ENCODE data around the gene MTMR6.

Gene MTMR6

DNA sequence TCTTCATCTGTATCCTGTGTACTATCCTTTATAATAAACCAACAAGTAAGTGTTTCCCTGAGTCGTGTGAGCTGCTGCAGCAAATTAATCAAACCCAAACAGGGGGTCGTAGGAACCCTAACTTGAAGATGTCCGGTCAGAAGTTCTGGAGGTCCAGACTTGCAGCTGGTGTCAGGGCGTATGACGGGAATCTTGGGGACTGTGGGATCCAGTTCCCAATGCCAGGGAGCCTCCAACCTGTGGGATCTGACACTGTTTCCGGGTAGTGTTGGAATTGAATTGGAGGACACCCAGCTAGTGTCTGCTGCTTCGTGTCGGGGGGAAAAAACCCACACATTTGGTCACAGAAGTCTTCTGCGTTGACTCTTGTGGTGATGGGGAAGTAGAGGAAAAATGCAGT, 63.1 kb downstream of the MTMR6 start:
- DNase-seq (ENCODE audit: low read depth): no peak
- H3K4me3 ChIP-seq (ENCODE audit: low read length): no peak overlapping the region
- TF ChIP-seq CTCF (conservative IDR thresholded peaks at IDR 0.05; ENCODE audit: low read depth, low read length): no peak

DNA sequence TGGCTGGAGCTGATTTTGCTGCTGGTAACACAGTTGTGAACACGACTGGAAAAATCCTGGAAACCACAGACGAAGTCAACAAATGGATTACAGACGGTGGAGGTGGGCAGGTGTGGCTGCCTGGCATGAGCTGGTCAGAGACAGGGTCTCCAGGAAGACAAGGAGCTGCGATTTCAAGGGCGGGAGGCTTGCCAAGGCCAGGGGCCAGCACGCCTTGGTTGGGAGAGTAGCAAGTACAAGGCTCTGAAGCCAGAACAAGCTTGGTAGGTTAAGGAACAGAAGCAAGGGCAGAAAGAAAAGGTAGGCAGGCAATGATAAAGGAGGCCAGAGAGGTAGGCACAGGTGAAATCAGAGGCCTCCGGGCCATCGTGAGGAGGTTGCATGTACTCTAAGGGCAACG, 64.5 kb downstream of the MTMR6 start:
- no peak for DNase-seq (ENCODE audit: low read depth)
- no peak overlapping the region for H3K4me3 ChIP-seq (ENCODE audit: low read length)
- TF ChIP-seq CTCF (conservative IDR thresholded peaks at IDR 0.05; ENCODE audit: low read depth, low read length): no peak

- TF ChIP-seq CTCF (conservative IDR thresholded peaks at IDR 0.05; ENCODE audit: low read depth, low read length): no peak
- DNase-seq (ENCODE audit: low read depth): no peak
- no peak overlapping the region for H3K4me3 ChIP-seq (ENCODE audit: low read length)
Observed at GRCh38 chr13:25218019-25218418, 69.3 kb downstream of the MTMR6 start.

DNA sequence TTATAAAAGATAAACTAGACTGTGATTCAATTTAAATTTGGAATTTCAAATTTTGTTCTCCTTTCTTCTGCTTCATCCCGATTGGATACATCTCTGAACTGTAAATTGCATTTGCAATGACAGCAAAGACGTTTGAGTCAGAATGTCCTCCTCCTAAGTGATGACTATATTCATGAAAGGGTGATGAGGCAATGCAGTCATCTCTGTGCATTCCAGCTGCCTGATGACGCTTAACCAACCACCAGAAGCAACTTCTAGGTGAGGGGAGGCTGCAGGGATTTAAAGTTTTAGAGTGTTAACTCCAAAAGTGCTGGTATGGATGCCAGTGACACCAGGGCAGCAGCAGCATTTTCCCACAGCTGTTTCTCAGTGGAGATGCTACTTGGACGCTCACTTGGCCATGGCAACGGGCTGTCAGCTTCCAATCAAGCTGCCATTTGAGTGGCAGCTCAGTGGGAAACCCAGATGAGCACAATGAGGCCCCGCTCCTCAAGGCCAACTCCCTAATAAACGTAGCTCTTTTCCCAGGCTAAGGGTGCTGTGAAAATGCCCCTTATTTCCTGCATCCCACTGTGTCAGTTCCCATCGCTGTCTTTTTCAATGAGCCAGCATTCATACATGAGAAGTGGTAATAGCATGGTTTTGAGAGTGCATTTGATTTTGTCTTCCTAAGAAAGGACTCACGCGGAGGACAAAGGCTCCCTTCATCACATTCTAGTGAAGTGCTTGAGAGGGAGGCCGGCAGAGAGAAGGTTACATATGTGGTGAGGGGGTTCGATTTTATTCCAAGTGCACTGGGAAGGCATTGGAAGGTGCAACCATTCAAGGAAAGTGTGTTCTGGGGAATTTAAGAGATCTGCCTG, 70.0 kb downstream of the MTMR6 start:
- no peak for TF ChIP-seq CTCF (conservative IDR thresholded peaks at IDR 0.05; ENCODE audit: low read depth, low read length)
- no peak overlapping the region for H3K4me3 ChIP-seq (ENCODE audit: low read length)
- DNase-seq (ENCODE audit: low read depth): no peak

- no peak overlapping the region for H3K4me3 ChIP-seq (ENCODE audit: low read length)
- DNase-seq (ENCODE audit: low read depth): no peak
- TF ChIP-seq CTCF (conservative IDR thresholded peaks at IDR 0.05; ENCODE audit: low read depth, low read length): no peak
Observed at GRCh38 chr13:25215253-25215575, 72.1 kb downstream of the MTMR6 start.

DNA sequence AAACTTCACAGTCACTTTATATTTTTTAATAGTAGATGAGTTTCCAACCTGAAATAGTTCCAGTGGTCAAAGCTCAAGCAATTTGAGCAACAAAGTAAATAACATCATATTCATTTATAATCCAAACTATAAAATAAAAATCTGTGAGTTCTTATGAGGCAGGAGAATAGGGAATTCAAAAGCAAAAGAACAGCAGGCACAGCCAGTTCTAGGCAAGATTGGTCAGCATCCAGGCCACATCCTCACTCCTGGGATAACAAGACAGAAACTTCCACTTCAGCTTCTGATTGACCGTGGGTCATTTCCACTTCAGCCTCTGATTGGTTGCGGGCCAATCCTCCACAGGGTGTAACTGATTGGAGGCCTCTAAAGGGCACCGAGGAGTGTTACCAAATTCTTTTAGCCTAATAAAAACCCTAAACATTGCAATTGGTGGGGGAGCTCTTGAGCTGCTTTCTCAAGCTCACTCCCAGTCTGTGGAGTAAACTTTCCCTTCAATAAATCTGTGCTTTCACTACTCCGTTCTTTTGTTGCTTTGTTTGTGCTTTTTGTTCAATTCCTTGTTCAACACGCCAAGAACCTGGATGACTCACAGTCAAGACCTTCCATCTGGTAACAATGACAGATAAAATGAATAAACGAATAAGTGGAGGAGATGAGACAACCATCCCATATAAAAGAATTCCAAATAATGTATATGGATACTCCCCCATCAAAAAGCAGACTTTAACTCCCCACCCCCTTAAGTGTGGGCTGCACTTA, 72.6 kb downstream of the MTMR6 start:
- no peak overlapping the region for H3K4me3 ChIP-seq (ENCODE audit: low read length)
- no peak for DNase-seq (ENCODE audit: low read depth)
- no peak for TF ChIP-seq CTCF (conservative IDR thresholded peaks at IDR 0.05; ENCODE audit: low read depth, low read length)

- no peak overlapping the region for H3K4me3 ChIP-seq (ENCODE audit: low read length)
- TF ChIP-seq CTCF (conservative IDR thresholded peaks at IDR 0.05; ENCODE audit: low read depth, low read length): no peak
- no peak for DNase-seq (ENCODE audit: low read depth)
Observed at GRCh38 chr13:25213715-25214114, 73.6 kb downstream of the MTMR6 start.

Data from retinal pigment epithelial cell (primary cell).